ENCODE results near the gene LRMDA. TPM values are rescaled to one million over a fixed set of nuclear protein-coding genes. Genes with fewer than 3 reads are reported as not detected.

Gene LRMDA
- total and polyA plus RNA-seq, 10 of the 15 experiments (the other 5 are each of a cell fraction or from before 2014, with no cell fraction given) = 0.07 to 0.54 (median 0.29) TPM; not detected in 4

GRCh38 chr10:76268530-76268929, 837.1 kb downstream of the LRMDA start:
- H2AFZ ChIP-seq (ENCODE audit: control insufficient read depth, low read depth, low read length) = no peak overlapping the region
- H3K27me3 ChIP-seq (replicated peaks in 1 of 2; ENCODE audit: control insufficient read depth in 2 of 2, insufficient read depth in 2 of 2, low read length in 1 of 2) = no peaks in the 10 kb centered on the region
- in situ Hi-C loops (cut with MboI) = no loop called here
- BruUV-seq (replicated peaks) = no TSS peak
- WGBS (ENCODE audit: insufficient coverage, insufficient replicate concordance, low lambda C conversion rate, missing lambda C conversion rate) = 29% methylated on average over 5 of the region's 5 CpGs
- ChIA-PET POLR2A (no interaction called here), SMC1A (ENCODE audit: uncharacterized antibody, unreplicated experiment) (interaction anchor here (0.6 to 1.1 kb wide), 2 partner anchors 35 to 397 kb away, joined by 3 read pairs; no protein-coding TSS in a partner anchor), RAD21 (ENCODE audit: unreplicated experiment) (no interaction called here), CTCF (no interaction called here)
- H3K4me3 ChIP-seq = no peak overlapping the region
- no peak overlapping the region for H3K27ac ChIP-seq (ENCODE audit: control insufficient read depth, insufficient read depth)
- TF ChIP-seq CHD4 (IDR thresholded peaks at IDR 0.05) (no peak), TCF3 (IDR thresholded peaks at IDR 0.05; ENCODE audit: borderline replicate concordance, insufficient read depth, low read depth, low read length) (no peak), SRF (IDR thresholded peaks at IDR 0.05; ENCODE audit: low read depth in 2 of 2, low read length in 2 of 2) (no peak), TBL1XR1 (IDR thresholded peaks at IDR 0.05; ENCODE audit: low read depth, low read length) (no peak), STAT3 (IDR thresholded peaks at IDR 0.05; ENCODE audit: low read depth, low read length) (no peak)
- H3K4me1 ChIP-seq (ENCODE audit: control insufficient read depth, insufficient read depth, low read length) = no peaks in the 10 kb centered on the region
- H3K36me3 ChIP-seq (ENCODE audit: control insufficient read depth in 2 of 2, insufficient read depth in 2 of 2, low read length in 1 of 2) = no peaks in the 10 kb centered on the region
- no peak overlapping the region for H3K9ac ChIP-seq (ENCODE audit: control insufficient read depth, insufficient read depth, low read length)
- no peaks in the 10 kb centered on the region for H4K20me1 ChIP-seq (ENCODE audit: control insufficient read depth, insufficient read depth)
- no peak for FAIRE-seq
- no peak overlapping the region for H3K4me2 ChIP-seq (ENCODE audit: control insufficient read depth, insufficient read depth)
- intact Hi-C loops (cut with micrococcal nuclease; ENCODE audit: unreplicated experiment) = no loop called here
- ATAC-seq = no peak
- no peaks in the 10 kb centered on the region for H3K79me2 ChIP-seq (ENCODE audit: control insufficient read depth, insufficient read depth, low read length)
- no peaks in the 10 kb centered on the region for H3K9me3 ChIP-seq (replicated peaks; ENCODE audit: control insufficient read depth, insufficient read depth, low read length)
- no peak for DNase-seq (ENCODE audit: low read depth, low spot score)

DNA sequence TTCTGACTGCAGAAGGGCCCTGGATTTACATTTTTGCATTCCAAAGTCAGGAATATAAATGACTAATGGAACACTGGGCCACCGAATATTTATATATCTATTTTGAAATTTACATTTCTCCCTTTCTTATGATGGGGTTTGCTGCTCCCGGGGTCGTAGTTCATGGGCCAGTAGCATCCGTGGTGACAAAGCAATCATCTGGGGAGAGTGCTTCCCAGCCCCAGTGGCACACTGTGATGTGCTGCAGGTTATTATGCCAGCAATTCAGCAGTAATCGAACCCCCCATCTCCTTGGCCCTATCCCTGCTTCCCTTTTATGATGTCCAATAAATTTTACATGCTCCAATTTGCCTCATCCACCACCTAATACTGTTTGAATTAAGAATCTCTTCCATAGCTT, 837.5 kb downstream of the LRMDA start:
- Histone ChIP-seq H3K9ac (ENCODE audit: control insufficient read depth, insufficient read depth, low read length) (no peak overlapping the region), H3K27me3 (replicated peaks in 1 of 2; ENCODE audit: control insufficient read depth in 2 of 2, insufficient read depth in 2 of 2, low read length in 1 of 2) (no peaks in the 10 kb centered on the region), H3K9me3 (replicated peaks; ENCODE audit: control insufficient read depth, insufficient read depth, low read length) (no peaks in the 10 kb centered on the region), H3K4me3 (no peak overlapping the region), H3K4me1 (ENCODE audit: control insufficient read depth, insufficient read depth, low read length) (no peaks in the 10 kb centered on the region), H3K79me2 (ENCODE audit: control insufficient read depth, insufficient read depth, low read length) (no peaks in the 10 kb centered on the region), H4K20me1 (ENCODE audit: control insufficient read depth, insufficient read depth) (no peaks in the 10 kb centered on the region), H3K4me2 (ENCODE audit: control insufficient read depth, insufficient read depth) (no peak overlapping the region), H2AFZ (ENCODE audit: control insufficient read depth, low read depth, low read length) (no peak overlapping the region), H3K36me3 (ENCODE audit: control insufficient read depth in 2 of 2, insufficient read depth in 2 of 2, low read length in 1 of 2) (no peaks in the 10 kb centered on the region), H3K27ac (ENCODE audit: control insufficient read depth, insufficient read depth) (no peak overlapping the region)
- intact Hi-C loops (cut with micrococcal nuclease; ENCODE audit: unreplicated experiment) = no loop called here
- DNase-seq (ENCODE audit: low read depth, low spot score) (no peak), ATAC-seq (no peak), FAIRE-seq (no peak)
- SMC1A ChIA-PET (ENCODE audit: uncharacterized antibody, unreplicated experiment) = interaction anchor here (0.6 to 1.1 kb wide), 2 partner anchors 35 to 398 kb away, joined by 3 read pairs; no protein-coding TSS in a partner anchor
- no TSS peak for BruUV-seq (replicated peaks)
- CTCF ChIA-PET = no interaction called here
- RAD21 ChIA-PET (ENCODE audit: unreplicated experiment) = no interaction called here
- 4% methylated on average over 5 of the region's 5 CpGs for WGBS (ENCODE audit: insufficient coverage, insufficient replicate concordance, low lambda C conversion rate, missing lambda C conversion rate)
- in situ Hi-C loops (cut with MboI) = no loop called here
- POLR2A ChIA-PET = no interaction called here
- TF ChIP-seq, protein P1, sequence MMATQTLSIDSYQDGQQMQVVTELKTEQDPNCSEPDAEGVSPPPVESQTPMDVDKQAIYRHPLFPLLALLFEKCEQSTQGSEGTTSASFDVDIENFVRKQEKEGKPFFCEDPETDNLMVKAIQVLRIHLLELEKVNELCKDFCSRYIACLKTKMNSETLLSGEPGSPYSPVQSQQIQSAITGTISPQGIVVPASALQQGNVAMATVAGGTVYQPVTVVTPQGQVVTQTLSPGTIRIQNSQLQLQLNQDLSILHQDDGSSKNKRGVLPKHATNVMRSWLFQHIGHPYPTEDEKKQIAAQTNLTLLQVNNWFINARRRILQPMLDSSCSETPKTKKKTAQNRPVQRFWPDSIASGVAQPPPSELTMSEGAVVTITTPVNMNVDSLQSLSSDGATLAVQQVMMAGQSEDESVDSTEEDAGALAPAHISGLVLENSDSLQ (IDR thresholded peaks at IDR 0.05) = no peak
- TF ChIP-seq ETV6 (conservative IDR thresholded peaks at IDR 0.05 in 1 of 2, IDR thresholded peaks at IDR 0.05 in 1 of 2; ENCODE audit: borderline replicate concordance in 1 of 2, low read depth in 1 of 2) (no peak), SPI1 (IDR thresholded peaks at IDR 0.05; ENCODE audit: borderline replicate concordance, insufficient read depth, low read depth, low read length) (no peak), NR2C2 (IDR thresholded peaks at IDR 0.05; ENCODE audit: borderline replicate concordance, control insufficient read depth, insufficient read length, low read depth) (no peak), HDAC6 (IDR thresholded peaks at IDR 0.05; ENCODE audit: unreplicated experiment) (no peak), MEF2A (IDR thresholded peaks at IDR 0.05; ENCODE audit: insufficient read depth, low read depth, low read length) (no peak), NBN (IDR thresholded peaks at IDR 0.05) (no peak), CEBPZ (IDR thresholded peaks at IDR 0.05; ENCODE audit: low read depth, low read length) (no peak), KAT2A (conservative IDR thresholded peaks at IDR 0.05; ENCODE audit: control insufficient read depth, low read depth, low read length) (no peak)

All from GM12878 (cell line).